OCI-LY1 (cell line): ENCODE results near the gene HDAC1.

ENCODE experiments used
- CTCF ChIP-seq: fragments of 200-600 bp; sonication (generic), shearing (Covaris generic); IDR thresholded peaks from 2 replicates; pipeline ENCODE4 v1.5.1; 2017; ENCODE audit warnings: mild to moderate bottlenecking, antibody characterized with exemption, low read length, moderate library complexity, mixed read lengths
- EZH2 ChIP-seq: fragments of 200-600 bp; sonication (generic), shearing (Covaris generic); IDR thresholded peaks from 2 replicates; pipeline ENCODE4 v1.8.0; 2017; ENCODE audit warnings: borderline replicate concordance, mixed run types, mild to moderate bottlenecking, antibody characterized with exemption, low read length, moderate library complexity, mixed read lengths

GRCh38 chr1:32249831-32250525 lies 41.9 kb upstream of the HDAC1 start:
- TF ChIP-seq CTCF, result no peak
- no peak for TF ChIP-seq EZH2
